ENCODE measurements around the gene ACSL1. TPM values are rescaled to one million over a fixed set of nuclear protein-coding genes. Genes with fewer than 3 reads are reported as not detected.

The ACSL1 gene
- total RNA-seq, 4 donors from 2014 or later, result 43.5 to 136 (median 52.0) TPM

DNA sequence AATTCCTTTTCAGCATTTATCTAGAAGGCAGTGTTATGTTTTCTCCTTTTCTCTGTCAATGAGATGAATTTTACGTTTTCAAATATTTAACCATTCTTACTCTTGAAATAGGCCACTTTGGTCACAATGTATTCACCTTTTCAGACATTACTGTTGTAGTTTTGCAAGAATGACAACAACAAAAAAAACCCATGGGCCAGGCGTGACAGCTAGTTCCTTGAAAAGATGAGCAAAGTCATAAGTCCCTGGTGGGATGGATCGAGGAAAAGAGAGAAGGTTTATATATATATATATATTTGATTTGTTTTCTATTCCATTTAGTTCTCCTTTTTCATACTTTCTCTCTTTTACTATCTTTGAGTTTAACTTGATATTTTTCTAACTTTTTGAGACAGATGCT, 38.1 kb upstream of the ACSL1 start:
- intact Hi-C loops (cut with DNase I), result no loop called here
- 63% methylated on average over 3 of the region's 3 CpGs for WGBS
- DNase-seq (ENCODE audit: extremely low spot score), result no peak

GRCh38 chr4:184861047-184861446, 35.3 kb upstream of the ACSL1 start:
- intact Hi-C loops (cut with DNase I), result no loop called here
- H3K27me3 ChIP-seq, result no peaks in the 10 kb centered on the region
- DNase-seq (ENCODE audit: extremely low spot score), result no peak
- H3K4me3 ChIP-seq, result no peak overlapping the region
- WGBS, result 76% methylated on average over 5 of the region's 5 CpGs
- TF ChIP-seq, protein P1, sequence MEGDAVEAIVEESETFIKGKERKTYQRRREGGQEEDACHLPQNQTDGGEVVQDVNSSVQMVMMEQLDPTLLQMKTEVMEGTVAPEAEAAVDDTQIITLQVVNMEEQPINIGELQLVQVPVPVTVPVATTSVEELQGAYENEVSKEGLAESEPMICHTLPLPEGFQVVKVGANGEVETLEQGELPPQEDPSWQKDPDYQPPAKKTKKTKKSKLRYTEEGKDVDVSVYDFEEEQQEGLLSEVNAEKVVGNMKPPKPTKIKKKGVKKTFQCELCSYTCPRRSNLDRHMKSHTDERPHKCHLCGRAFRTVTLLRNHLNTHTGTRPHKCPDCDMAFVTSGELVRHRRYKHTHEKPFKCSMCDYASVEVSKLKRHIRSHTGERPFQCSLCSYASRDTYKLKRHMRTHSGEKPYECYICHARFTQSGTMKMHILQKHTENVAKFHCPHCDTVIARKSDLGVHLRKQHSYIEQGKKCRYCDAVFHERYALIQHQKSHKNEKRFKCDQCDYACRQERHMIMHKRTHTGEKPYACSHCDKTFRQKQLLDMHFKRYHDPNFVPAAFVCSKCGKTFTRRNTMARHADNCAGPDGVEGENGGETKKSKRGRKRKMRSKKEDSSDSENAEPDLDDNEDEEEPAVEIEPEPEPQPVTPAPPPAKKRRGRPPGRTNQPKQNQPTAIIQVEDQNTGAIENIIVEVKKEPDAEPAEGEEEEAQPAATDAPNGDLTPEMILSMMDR (IDR thresholded peaks at IDR 0.05), result no peak
- TF ChIP-seq EP300 (IDR thresholded peaks at IDR 0.05) (no peak), POLR2AphosphoS5 (IDR thresholded peaks at IDR 0.05) (no peak), POLR2A (IDR thresholded peaks at IDR 0.05; ENCODE audit: low read depth) (no peak)
- no peak overlapping the region for H3K27ac ChIP-seq (replicated peaks in 1 of 4)
- H3K9me3 ChIP-seq, result no peaks in the 10 kb centered on the region
- H3K36me3 ChIP-seq, result no peaks in the 10 kb centered on the region
- no peaks in the 10 kb centered on the region for H3K4me1 ChIP-seq

More for the DNA sequence above, 38.1 kb upstream of the ACSL1 start:
- no peaks in the 10 kb centered on the region for H3K36me3 ChIP-seq
- H3K4me3 ChIP-seq, result no peak overlapping the region
- no peaks in the 10 kb centered on the region for H3K27me3 ChIP-seq
- no peaks in the 10 kb centered on the region for H3K9me3 ChIP-seq
- TF ChIP-seq, protein P1 (IDR thresholded peaks at IDR 0.05), result no peak
- no peak for TF ChIP-seq POLR2A (IDR thresholded peaks at IDR 0.05; ENCODE audit: low read depth)
- no peak for TF ChIP-seq EP300 (IDR thresholded peaks at IDR 0.05)
- TF ChIP-seq POLR2AphosphoS5 (IDR thresholded peaks at IDR 0.05), result no peak
- H3K4me1 ChIP-seq, result no peaks in the 10 kb centered on the region
- H3K27ac ChIP-seq (replicated peaks in 1 of 4), result no peak overlapping the region

DNA sequence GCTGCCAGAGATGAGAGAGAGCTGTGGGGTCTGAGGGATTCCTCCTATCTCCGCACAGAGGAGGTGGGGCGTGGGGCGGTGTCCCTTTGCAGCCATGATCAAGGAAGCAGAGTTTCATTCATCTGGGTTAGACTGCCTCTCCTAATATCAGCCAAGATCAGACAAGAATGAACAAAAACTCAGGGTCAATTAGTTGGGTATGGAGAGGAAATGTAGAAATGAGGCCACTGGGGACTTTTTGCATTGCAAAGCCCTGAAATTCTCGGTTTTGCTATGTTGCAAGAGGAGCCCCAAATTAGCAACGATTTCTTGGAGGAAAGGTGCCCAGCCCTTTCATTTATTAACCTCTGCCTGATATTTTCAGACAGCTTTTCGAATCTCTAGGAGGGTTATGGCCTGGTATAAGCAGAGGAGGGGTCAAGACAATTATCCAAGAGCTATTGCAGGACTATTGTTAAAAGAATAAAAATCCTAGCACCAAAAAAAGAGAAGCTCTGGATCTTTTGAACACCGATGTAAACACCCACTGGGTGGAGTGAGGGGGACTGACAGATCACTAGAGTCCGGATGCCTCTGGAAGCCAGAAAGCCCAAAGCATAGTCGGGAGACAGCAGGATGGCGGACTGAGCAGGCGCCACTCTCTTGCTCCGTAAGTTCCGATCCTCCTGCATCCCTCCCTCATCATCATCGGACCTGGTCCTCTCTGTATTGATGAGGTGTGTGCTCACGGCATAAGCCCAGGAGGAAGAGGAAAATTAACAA, 34.4 kb upstream of the ACSL1 start:
- H3K27me3 ChIP-seq, result no peaks in the 10 kb centered on the region
- intact Hi-C loops (cut with DNase I), result no loop called here
- H3K4me3 ChIP-seq, result no peak overlapping the region
- TF ChIP-seq, protein P1 (IDR thresholded peaks at IDR 0.05), result no peak
- TF ChIP-seq POLR2AphosphoS5 (IDR thresholded peaks at IDR 0.05) (no peak), EP300 (IDR thresholded peaks at IDR 0.05) (no peak), POLR2A (IDR thresholded peaks at IDR 0.05; ENCODE audit: low read depth) (no peak)
- no peaks in the 10 kb centered on the region for H3K4me1 ChIP-seq
- 81% methylated on average over 14 of the region's 15 CpGs for WGBS
- H3K27ac ChIP-seq (replicated peaks in 1 of 4), result no peak overlapping the region
- no peaks in the 10 kb centered on the region for H3K9me3 ChIP-seq
- DNase-seq (ENCODE audit: extremely low spot score), result no peak
- no peaks in the 10 kb centered on the region for H3K36me3 ChIP-seq

DNA sequence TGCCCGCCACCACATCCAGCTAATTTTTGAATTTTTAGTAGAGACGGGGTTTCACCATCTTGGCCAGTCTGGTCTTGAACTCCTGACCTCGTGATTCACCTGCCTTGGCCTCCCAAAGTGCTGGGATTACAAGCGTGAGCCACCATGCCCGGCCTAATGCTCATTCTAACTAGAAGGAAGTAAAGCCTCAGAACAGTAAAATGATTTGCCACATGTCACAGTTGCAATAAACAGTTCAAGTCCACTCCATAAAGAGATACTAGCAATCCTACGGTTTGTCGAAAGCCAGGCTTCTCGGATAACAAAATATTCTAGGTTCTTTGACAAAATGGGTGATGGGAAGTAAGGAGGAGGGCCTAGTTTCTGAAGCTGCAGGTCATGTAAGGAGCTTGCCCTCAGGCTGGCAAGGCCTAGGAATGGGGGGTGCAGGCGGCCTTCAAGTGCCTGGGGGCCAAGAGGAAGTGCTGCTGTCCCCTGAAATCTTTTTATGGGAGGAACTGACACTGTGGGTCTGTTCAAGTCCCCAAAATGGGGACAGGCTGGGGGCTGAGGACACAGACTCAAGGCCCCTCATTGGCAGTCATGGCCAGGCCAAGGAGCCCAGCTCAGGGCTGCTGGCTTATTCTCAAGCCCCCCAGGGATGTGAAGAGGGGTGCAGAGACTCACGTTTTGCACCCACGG, 31.8 kb upstream of the ACSL1 start:
- TF ChIP-seq POLR2AphosphoS5 (IDR thresholded peaks at IDR 0.05), result no peak
- TF ChIP-seq EP300 (IDR thresholded peaks at IDR 0.05), result no peak
- TF ChIP-seq, protein P1 (IDR thresholded peaks at IDR 0.05), result no peak
- no peak for TF ChIP-seq POLR2A (IDR thresholded peaks at IDR 0.05; ENCODE audit: low read depth)
- no peaks in the 10 kb centered on the region for H3K9me3 ChIP-seq
- H3K27ac ChIP-seq (replicated peaks in 1 of 4), result no peak overlapping the region
- intact Hi-C loops (cut with DNase I), result no loop called here
- no peak overlapping the region for H3K4me3 ChIP-seq
- no peak for DNase-seq (ENCODE audit: extremely low spot score)
- WGBS, result 72% methylated on average over 9 of the region's 11 CpGs
- no peaks in the 10 kb centered on the region for H3K36me3 ChIP-seq
- no peaks in the 10 kb centered on the region for H3K4me1 ChIP-seq
- no peaks in the 10 kb centered on the region for H3K27me3 ChIP-seq

All from esophagus muscularis mucosa (tissue), 4 donors.